ENCODE results near the gene JAK1.

JAK1 gene

GRCh38 chr1:64894438-64895196 is 71.7 kb downstream of the JAK1 start:
- no peak for TF ChIP-seq CTCF (IDR thresholded peaks at IDR 0.05; ENCODE audit: extremely low read depth, missing control alignments)
- no peak for DNase-seq (ENCODE audit: low spot score)

- DNase-seq (ENCODE audit: low spot score) = no peak
- no peak for TF ChIP-seq CTCF (IDR thresholded peaks at IDR 0.05; ENCODE audit: extremely low read depth, missing control alignments)
These were observed 72.4 kb downstream of the JAK1 start for GRCh38 chr1:64893921-64894320.

- no peak for TF ChIP-seq CTCF (IDR thresholded peaks at IDR 0.05; ENCODE audit: extremely low read depth, missing control alignments)
- peak; percentile 33 for DNase-seq (ENCODE audit: low spot score)
These were observed 73.5 kb downstream of the JAK1 start for GRCh38 chr1:64892576-64893573.

GRCh38 chr1:64891448-64891825 is 74.9 kb downstream of the JAK1 start:
- DNase-seq (ENCODE audit: low spot score) = no peak
- TF ChIP-seq CTCF (IDR thresholded peaks at IDR 0.05; ENCODE audit: extremely low read depth, missing control alignments) = no peak

GRCh38 chr1:64890699-64891447 is 75.5 kb downstream of the JAK1 start:
- no peak for DNase-seq (ENCODE audit: low spot score)
- no peak for TF ChIP-seq CTCF (IDR thresholded peaks at IDR 0.05; ENCODE audit: extremely low read depth, missing control alignments)

- no peak for DNase-seq (ENCODE audit: low spot score)
These were observed 78.6 kb downstream of the JAK1 start for GRCh38 chr1:64887689-64888217.

More at GRCh38 chr1:64887689-64888217, 78.6 kb downstream of the JAK1 start:
- TF ChIP-seq CTCF (IDR thresholded peaks at IDR 0.05; ENCODE audit: extremely low read depth, missing control alignments) = no peak
